OCI-LY1 (cell line): ENCODE results near the gene LIN7B.

Source experiments
- EZH2 ChIP-seq: fragments of 200-600 bp; sonication (generic), shearing (Covaris generic); IDR thresholded peaks from 2 replicates; pipeline ENCODE4 v1.8.0; 2017; ENCODE audit warnings: borderline replicate concordance, mixed run types, mild to moderate bottlenecking, antibody characterized with exemption, low read length, moderate library complexity, mixed read lengths
- TF ChIP-seq, protein P1 (sequence below): fragments of 200-600 bp; sonication (generic), shearing (Covaris generic); IDR thresholded peaks from 2 replicates; pipeline ENCODE4 v1.5.1; 2017; ENCODE audit warnings: mild to moderate bottlenecking, antibody characterized with exemption, low read length, moderate library complexity, mixed read lengths

DNA sequence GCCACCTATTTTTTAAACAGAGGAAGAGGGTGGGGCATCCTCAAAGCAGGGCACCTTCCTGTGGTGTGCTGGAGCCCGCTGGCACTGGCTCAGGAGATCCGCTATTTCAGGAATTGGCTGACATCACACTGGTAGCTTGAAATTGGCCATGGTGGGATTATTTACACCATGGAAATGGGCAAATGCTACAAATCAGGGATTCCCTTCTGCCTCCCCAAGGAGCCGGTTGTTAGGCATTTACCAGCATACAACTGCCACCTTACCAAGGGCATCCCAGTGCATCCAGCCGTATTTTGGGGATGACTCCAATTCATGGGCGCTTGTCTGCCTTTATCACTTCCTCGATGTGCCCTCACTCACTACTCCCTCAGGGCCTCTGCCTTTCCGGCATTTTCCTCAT, 26.8 kb downstream of the LIN7B start:
- TF ChIP-seq, protein P1, sequence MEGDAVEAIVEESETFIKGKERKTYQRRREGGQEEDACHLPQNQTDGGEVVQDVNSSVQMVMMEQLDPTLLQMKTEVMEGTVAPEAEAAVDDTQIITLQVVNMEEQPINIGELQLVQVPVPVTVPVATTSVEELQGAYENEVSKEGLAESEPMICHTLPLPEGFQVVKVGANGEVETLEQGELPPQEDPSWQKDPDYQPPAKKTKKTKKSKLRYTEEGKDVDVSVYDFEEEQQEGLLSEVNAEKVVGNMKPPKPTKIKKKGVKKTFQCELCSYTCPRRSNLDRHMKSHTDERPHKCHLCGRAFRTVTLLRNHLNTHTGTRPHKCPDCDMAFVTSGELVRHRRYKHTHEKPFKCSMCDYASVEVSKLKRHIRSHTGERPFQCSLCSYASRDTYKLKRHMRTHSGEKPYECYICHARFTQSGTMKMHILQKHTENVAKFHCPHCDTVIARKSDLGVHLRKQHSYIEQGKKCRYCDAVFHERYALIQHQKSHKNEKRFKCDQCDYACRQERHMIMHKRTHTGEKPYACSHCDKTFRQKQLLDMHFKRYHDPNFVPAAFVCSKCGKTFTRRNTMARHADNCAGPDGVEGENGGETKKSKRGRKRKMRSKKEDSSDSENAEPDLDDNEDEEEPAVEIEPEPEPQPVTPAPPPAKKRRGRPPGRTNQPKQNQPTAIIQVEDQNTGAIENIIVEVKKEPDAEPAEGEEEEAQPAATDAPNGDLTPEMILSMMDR, result no peak
- TF ChIP-seq EZH2, result no peak
